ENCODE measurements around the gene SRRM1. TPM values are rescaled to one million over a fixed set of nuclear protein-coding genes. Genes with fewer than 3 reads are reported as not detected.

Gene SRRM1
- polyA plus RNA-seq, 1 experiment: 50.4 TPM

DNA sequence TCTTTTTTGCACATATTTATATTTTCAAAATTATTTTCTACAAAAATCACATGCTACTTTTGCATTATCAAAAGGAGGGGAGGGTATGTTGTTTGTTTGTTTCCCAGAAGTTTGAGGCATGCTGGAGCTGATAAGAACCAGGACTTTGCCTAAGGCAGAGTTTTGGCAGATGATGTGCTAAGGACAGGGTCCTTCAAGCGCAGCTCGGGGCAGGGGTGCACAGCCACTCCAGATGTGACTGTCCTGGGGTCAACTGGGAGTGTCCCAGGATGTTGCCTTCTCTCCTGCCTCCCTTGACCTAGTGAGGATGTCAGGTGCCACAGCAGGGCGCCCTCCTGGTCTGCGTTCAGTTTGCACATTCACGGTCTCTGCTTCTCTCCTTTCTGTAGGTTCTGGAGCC is 42.6 kb upstream of the SRRM1 start:
- POLR2A ChIA-PET: no interaction called here
- Histone ChIP-seq H3K4me3 (ENCODE audit: low read depth, low read length) (no peak overlapping the region), H3K27me3 (ENCODE audit: control insufficient read depth, insufficient read depth, low read length) (no peaks in the 10 kb centered on the region), H3K36me3 (ENCODE audit: control insufficient read depth, insufficient read depth, low read length) (no peaks in the 10 kb centered on the region)
- TF ChIP-seq, protein P1, sequence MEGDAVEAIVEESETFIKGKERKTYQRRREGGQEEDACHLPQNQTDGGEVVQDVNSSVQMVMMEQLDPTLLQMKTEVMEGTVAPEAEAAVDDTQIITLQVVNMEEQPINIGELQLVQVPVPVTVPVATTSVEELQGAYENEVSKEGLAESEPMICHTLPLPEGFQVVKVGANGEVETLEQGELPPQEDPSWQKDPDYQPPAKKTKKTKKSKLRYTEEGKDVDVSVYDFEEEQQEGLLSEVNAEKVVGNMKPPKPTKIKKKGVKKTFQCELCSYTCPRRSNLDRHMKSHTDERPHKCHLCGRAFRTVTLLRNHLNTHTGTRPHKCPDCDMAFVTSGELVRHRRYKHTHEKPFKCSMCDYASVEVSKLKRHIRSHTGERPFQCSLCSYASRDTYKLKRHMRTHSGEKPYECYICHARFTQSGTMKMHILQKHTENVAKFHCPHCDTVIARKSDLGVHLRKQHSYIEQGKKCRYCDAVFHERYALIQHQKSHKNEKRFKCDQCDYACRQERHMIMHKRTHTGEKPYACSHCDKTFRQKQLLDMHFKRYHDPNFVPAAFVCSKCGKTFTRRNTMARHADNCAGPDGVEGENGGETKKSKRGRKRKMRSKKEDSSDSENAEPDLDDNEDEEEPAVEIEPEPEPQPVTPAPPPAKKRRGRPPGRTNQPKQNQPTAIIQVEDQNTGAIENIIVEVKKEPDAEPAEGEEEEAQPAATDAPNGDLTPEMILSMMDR (IDR thresholded peaks at IDR 0.05; ENCODE audit: insufficient read depth, low read depth, low read length): no peak
- DNase-seq (ENCODE audit: low read depth): no peak
- CTCF ChIA-PET: interaction anchor here (0.6 to 0.8 kb wide), 2 partner anchors 15 to 74 kb away, joined by 3 read pairs; no protein-coding TSS in a partner anchor

DNA sequence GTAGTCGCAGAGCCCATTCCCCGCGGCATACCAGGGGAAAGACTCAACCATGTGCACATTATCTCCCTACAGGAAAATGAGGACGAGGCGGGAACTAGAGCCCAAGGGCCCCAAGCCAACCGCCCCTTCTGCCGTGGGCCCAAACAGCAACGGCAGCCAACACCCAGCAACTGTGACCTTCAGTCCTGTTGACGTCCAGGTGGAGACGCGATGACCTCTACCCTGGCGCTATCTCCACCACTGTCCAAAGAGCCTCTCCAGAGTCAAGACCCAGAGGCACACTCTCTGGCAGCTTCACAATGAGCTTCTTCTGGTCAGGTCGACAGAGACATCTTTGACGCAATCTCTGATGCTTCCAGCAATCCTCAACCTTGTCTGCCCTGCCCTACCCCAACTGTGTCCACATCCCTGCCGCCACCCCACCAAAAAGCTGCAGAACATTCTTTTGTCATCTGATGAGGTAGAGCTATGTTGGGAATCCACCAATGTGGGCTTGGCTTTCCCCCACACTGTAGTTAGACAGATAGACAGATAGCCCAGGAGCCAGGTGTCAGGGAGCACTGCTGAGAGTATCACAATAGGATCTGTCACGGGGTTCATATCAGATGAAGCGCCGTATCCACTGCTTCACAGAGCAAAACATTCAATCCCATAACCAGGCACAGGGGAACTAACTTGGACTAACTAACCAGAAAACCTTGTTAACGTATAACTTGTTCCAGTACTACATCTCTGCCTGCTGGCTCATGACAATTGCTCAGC is 37.4 kb upstream of the SRRM1 start:
- H3K4me3 ChIP-seq (ENCODE audit: low read depth, low read length): no peak overlapping the region
- no peaks in the 10 kb centered on the region for H3K36me3 ChIP-seq (ENCODE audit: control insufficient read depth, insufficient read depth, low read length)
- ChIA-PET POLR2A (no interaction called here), CTCF (no interaction called here)
- no peak for DNase-seq (ENCODE audit: low read depth)
- TF ChIP-seq, protein P1 (IDR thresholded peaks at IDR 0.05; ENCODE audit: insufficient read depth, low read depth, low read length): no peak
- peaks cover 6% of the 10 kb centered on the region for H3K27me3 ChIP-seq (ENCODE audit: control insufficient read depth, insufficient read depth, low read length)

DNA sequence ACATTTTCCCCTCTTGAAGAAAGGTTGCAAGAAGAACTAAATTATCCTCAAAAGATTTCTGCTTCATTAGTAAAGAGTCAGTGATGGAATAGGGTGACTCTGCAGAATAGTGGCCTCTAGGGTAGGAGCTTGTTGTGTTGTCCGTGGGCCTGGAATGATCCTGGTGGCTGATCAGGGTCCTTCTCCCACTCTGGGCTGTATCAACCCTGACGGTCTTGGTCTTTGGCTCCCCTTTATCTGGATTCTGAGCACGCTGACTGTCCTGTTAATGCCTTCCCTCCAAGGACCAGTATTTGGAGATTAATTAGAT is 36.9 kb upstream of the SRRM1 start:
- ChIA-PET CTCF (no interaction called here), POLR2A (no interaction called here)
- TF ChIP-seq, protein P1 (IDR thresholded peaks at IDR 0.05; ENCODE audit: insufficient read depth, low read depth, low read length): no peak
- no peak overlapping the region for H3K4me3 ChIP-seq (ENCODE audit: low read depth, low read length)
- H3K27me3 ChIP-seq (ENCODE audit: control insufficient read depth, insufficient read depth, low read length): peaks cover 6% of the 10 kb centered on the region
- no peak for DNase-seq (ENCODE audit: low read depth)
- no peaks in the 10 kb centered on the region for H3K36me3 ChIP-seq (ENCODE audit: control insufficient read depth, insufficient read depth, low read length)

DNA sequence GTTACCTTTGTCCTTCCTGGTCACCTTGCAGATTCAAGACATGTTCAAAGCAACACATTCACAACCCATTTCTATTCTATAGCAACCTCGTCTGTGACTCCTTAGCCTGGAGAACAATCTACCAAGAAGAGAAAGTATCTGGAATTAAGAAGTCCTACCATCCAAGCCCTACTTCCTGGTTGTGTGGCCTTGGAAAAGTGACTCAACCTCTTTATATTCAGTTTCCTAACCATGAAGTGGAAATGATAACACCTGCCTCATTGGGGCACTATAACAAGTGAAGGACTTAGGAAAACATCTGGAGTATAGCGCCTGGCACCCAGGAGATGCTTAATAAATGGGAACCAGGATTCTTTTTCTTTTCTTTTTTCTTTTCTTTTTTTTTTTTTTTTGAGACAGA is 36.5 kb upstream of the SRRM1 start:
- ChIA-PET CTCF (no interaction called here), POLR2A (no interaction called here)
- H3K36me3 ChIP-seq (ENCODE audit: control insufficient read depth, insufficient read depth, low read length): no peaks in the 10 kb centered on the region
- no peak overlapping the region for H3K4me3 ChIP-seq (ENCODE audit: low read depth, low read length)
- H3K27me3 ChIP-seq (ENCODE audit: control insufficient read depth, insufficient read depth, low read length): peaks cover 6% of the 10 kb centered on the region
- TF ChIP-seq, protein P1 (IDR thresholded peaks at IDR 0.05; ENCODE audit: insufficient read depth, low read depth, low read length): no peak
- no peak for DNase-seq (ENCODE audit: low read depth)

DNA sequence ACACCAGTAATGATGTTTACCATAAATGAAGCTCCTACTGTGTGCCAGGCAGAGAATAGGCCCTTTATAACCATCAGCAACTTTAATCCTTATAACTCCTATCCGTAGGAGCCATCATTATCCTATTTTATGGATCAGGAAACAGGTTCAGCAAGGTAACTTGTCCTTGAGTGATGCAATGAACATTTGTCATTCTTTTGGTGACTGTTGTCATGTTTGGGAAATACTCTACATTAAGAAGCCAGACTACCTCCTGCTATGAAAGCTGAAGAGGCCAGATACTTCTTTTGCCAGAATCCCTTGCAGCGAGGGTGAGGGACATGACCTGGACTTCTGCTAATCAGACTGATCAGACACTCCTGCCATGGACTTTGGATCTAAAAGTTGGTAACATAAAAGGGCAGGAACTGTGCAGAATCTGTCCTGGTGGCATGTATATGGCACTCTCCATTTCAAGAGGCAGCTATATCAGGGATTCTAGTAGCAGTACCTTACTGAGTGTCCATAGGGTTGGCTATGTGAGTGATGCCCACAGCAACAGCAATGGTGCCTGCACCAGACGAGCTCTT is 33.1 kb upstream of the SRRM1 start:
- Histone ChIP-seq H3K36me3 (ENCODE audit: control insufficient read depth, insufficient read depth, low read length) (no peaks in the 10 kb centered on the region), H3K27me3 (ENCODE audit: control insufficient read depth, insufficient read depth, low read length) (peaks cover 8% of the 10 kb centered on the region), H3K4me3 (ENCODE audit: low read depth, low read length) (no peak overlapping the region)
- no peak for DNase-seq (ENCODE audit: low read depth)
- ChIA-PET CTCF (interaction anchor here (2.3 kb wide), 1 partner anchor 23 kb away, joined by 8 read pairs; no protein-coding TSS in a partner anchor), POLR2A (no interaction called here)
- TF ChIP-seq, protein P1 (IDR thresholded peaks at IDR 0.05; ENCODE audit: insufficient read depth, low read depth, low read length): no peak

Data from BJ (cell line).